ENCODE results near the gene CNTNAP2.

Gene CNTNAP2

DNA sequence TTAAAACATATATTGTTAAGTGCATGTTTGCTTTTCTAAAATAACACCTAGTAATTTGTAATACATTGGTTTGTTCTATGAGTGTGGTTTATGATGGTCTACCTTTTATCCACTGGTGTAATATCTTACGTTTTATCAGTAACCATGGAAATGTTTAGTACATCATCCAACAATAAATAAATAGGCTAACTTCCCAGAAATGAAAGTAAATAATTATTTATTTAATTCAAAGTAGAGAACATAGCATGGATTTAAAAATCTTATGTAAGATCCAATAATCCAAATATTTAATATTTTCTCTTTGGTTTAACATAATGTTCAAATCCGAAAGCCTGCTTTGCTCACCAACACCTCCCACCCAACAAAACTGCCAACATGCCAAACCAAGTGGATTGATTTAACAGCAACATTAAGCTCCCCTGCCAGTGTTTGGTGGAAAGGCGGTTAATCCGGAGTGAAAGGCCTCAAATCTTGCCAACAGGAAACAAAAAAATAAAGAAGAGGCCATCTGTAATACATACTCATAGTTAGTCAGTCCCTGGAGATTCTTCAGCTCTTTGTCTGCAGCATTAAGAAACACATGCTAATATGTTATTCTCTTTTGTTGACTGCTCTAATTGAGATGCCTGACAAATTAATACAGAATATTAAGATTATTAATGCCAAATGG lies 897.8 kb downstream of the CNTNAP2 start:
- H3K9me3 ChIP-seq (replicated peaks in 1 of 11): no peaks in the 10 kb centered on the region
- H3K4me1 ChIP-seq: peaks cover 0 to 7% (median 0%) of the 10 kb centered on the region in 10 experiments; a peak in 4 of 20 replicates
- H3K36me3 ChIP-seq: no peaks in the 10 kb centered on the region
- no peak for TF ChIP-seq Cebpa-rat (IDR thresholded peaks at IDR 0.05)
- H3K27ac ChIP-seq: no peak overlapping the region
- H3K9ac ChIP-seq: no peak overlapping the region
- no peak overlapping the region for H3K4me3 ChIP-seq
- peak overlapping the region in 1 of 11 experiments; percentile 5; a peak in 2 of 22 replicates for H3K4me2 ChIP-seq
- no peaks in the 10 kb centered on the region for H3K27me3 ChIP-seq
- no peaks in the 10 kb centered on the region for H4K20me1 ChIP-seq

DNA sequence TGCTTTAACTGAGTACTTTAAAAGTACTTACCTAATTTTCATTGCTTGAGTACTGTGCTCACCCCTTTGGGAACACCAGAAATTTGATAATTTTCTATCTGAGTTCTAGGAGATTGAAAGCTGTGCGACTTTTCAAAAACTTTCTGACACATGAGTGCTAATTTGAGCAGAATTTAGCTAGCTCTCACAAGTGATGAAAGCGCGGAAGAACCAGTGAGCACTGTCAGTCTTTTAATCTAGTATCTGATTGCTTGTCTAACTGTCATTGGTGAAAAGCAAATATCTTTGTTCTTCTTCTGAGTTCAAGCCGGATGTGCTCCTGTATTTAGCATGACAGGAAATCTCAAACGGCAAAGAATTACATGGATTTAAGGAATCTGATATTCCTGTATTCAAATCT lies 899.4 kb downstream of the CNTNAP2 start:
- Histone ChIP-seq H3K4me3 (no peak overlapping the region), H3K9ac (no peak overlapping the region), H3K27ac (no peak overlapping the region), H4K20me1 (no peaks in the 10 kb centered on the region), H3K4me2 (no peak overlapping the region), H3K27me3 (no peaks in the 10 kb centered on the region), H3K9me3 (replicated peaks in 1 of 11) (no peaks in the 10 kb centered on the region), H3K36me3 (no peaks in the 10 kb centered on the region), H3K4me1 (peaks cover 0 to 7% (median 0%) of the 10 kb centered on the region in 10 experiments; a peak in 4 of 20 replicates)
- TF ChIP-seq Cebpa-rat (IDR thresholded peaks at IDR 0.05): no peak

DNA sequence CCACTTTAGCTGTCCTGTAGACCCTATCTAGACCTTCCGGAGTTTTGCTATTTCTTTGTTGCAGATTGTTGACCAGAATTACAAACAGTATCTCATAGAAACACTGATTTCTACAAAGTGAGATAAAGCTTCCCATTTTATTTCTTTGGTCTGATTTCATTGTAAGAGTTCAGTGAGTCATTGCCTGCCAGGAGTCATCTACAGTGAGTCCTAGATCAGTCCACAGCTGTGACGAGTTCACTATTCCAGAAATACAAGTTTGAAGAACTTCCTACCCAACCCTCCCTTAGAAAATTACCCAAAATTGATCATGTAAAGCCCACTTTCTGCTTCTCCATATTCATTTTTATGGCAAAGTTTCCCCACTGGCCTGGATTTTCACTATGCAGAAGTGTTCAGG lies 905.5 kb downstream of the CNTNAP2 start:
- Histone ChIP-seq H3K27me3 (no peaks in the 10 kb centered on the region), H4K20me1 (no peaks in the 10 kb centered on the region), H3K4me1 (no peaks in the 10 kb centered on the region), H3K9ac (no peak overlapping the region), H3K36me3 (no peaks in the 10 kb centered on the region), H3K4me3 (no peak overlapping the region), H3K9me3 (replicated peaks in 1 of 11) (no peaks in the 10 kb centered on the region), H3K27ac (no peak overlapping the region), H3K4me2 (no peak overlapping the region)
- TF ChIP-seq Cebpa-rat (IDR thresholded peaks at IDR 0.05): no peak

DNA sequence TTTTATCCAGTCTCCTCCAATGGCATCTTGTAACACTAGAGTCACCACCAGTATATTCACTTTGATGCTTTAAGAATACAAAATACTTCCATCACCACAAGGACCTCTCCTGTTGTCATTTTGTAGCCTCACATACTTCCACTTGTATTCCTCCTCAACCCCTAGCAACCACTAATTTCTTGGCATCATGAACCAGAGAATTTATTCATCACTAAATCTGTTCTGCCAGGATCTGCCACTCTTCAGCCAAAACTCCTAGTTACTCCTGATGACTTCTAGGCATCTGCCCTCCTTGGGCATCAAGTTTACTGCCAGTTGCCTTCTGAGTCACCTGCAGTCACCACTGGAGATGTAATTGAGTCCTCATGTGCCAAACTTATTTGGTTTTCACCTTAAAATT lies 906.8 kb downstream of the CNTNAP2 start:
- Histone ChIP-seq H3K4me1 (no peaks in the 10 kb centered on the region), H3K4me3 (no peak overlapping the region), H3K9ac (no peak overlapping the region)

DNA sequence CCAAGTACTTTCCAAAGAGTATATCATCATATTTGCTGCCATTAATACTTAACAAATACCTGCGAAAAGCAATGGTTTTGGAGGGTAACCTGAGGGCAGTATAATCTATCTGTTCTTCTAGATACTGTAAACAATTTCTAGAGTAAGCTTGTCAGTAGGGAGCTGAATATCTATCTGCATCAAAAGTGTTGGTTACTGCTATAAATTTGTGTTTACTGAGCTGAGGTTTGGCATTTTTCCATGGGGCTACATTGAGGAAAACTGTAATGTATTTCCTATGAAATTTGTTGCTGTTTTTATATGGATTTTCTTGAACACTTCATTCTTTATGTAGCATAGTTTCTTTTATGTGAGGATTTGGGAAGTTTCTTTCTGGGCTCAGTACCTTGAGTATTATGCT lies 913.4 kb downstream of the CNTNAP2 start:
- H3K9me3 ChIP-seq (replicated peaks in 1 of 11): no peaks in the 10 kb centered on the region
- no peak for TF ChIP-seq Cebpa-rat (IDR thresholded peaks at IDR 0.05)
- no peaks in the 10 kb centered on the region for H3K36me3 ChIP-seq
- no peak overlapping the region for H3K4me2 ChIP-seq
- no peaks in the 10 kb centered on the region for H3K4me1 ChIP-seq
- no peaks in the 10 kb centered on the region for H4K20me1 ChIP-seq
- no peak overlapping the region for H3K4me3 ChIP-seq
- H3K9ac ChIP-seq: no peak overlapping the region
- H3K27me3 ChIP-seq: no peaks in the 10 kb centered on the region
- H3K27ac ChIP-seq: no peak overlapping the region

More for the DNA sequence above, 906.8 kb downstream of the CNTNAP2 start:
- no peaks in the 10 kb centered on the region for H3K27me3 ChIP-seq
- no peaks in the 10 kb centered on the region for H3K9me3 ChIP-seq (replicated peaks in 1 of 11)
- no peaks in the 10 kb centered on the region for H3K36me3 ChIP-seq
- H4K20me1 ChIP-seq: no peaks in the 10 kb centered on the region
- TF ChIP-seq Cebpa-rat (IDR thresholded peaks at IDR 0.05): no peak
- H3K27ac ChIP-seq: no peak overlapping the region
- H3K4me2 ChIP-seq: no peak overlapping the region

DNA sequence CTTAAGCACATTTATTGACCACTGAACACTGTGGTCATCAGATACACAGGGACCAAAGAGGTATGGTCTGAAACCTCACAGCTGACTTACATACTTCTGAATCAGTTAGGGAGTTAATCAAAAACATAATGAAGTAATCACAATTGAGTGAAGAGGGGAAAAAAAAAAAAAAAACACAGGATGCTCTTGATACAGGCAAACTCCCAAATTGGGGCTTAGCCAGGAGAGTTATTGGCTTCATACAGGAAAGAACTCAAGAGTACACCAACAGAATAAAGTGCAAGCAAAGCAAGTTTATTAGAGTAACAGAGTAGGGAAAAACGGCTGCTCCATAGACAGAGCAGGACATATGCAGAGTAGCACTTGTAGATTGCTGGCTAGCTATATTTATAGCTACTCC lies 917.0 kb downstream of the CNTNAP2 start:
- H3K27ac ChIP-seq: no peak overlapping the region
- no peak overlapping the region for H3K9ac ChIP-seq
- no peaks in the 10 kb centered on the region for H3K27me3 ChIP-seq
- no peak overlapping the region for H3K4me3 ChIP-seq
- H3K9me3 ChIP-seq (replicated peaks in 1 of 11): no peaks in the 10 kb centered on the region
- H3K4me1 ChIP-seq: 0 out of 20 replicates have a peak, but pooled peaks cover 0 to 3% (median 0%) of the 10 kb centered on the region in 10 experiments
- TF ChIP-seq Cebpa-rat (IDR thresholded peaks at IDR 0.05): no peak
- no peaks in the 10 kb centered on the region for H3K36me3 ChIP-seq
- H4K20me1 ChIP-seq: no peaks in the 10 kb centered on the region
- no peak overlapping the region for H3K4me2 ChIP-seq

DNA sequence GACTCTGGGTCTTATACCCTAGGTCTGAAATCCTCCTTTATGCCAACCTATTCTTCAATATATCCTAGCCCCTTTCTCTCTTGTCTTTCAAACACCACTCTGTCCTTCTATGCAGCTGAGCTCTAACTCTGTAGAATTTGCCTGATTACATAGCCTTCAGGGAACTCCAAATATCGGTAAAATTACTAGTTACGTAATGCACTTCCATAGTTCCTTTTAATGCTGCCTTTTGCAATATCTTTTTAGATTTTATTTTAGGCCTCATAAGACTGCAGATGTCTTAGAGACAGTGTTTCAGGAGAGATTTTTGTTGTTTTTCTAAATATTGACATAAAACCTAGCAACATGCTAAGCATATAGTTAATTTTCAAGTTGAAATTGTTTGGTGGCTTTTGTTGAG lies 924.8 kb downstream of the CNTNAP2 start:
- Histone ChIP-seq H3K4me1 (no peaks in the 10 kb centered on the region), H3K4me3 (no peak overlapping the region), H3K4me2 (no peak overlapping the region), H3K36me3 (no peaks in the 10 kb centered on the region), H3K9ac (no peak overlapping the region), H4K20me1 (no peaks in the 10 kb centered on the region), H3K27ac (no peak overlapping the region), H3K27me3 (no peaks in the 10 kb centered on the region), H3K9me3 (replicated peaks in 1 of 11) (no peaks in the 10 kb centered on the region)
- no peak for TF ChIP-seq Cebpa-rat (IDR thresholded peaks at IDR 0.05)

DNA sequence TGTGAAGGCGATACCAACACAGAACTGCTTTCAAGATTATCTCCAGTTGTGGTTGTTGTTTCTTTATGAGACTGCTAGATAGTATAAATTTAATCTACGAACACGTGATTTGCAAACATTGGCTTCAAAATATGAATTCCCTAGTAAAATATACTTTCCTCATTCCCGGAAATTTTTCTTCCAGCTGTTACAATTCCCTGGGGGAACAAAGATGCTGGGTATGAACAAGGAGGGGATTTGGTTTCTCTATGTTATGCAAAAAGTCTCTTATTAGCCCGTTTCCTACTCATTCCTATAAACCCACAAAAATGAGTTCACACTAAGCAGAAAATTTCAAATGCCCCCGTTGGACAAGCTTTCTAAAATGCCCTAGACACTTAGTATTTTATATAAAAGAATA lies 928.3 kb downstream of the CNTNAP2 start:
- no peak overlapping the region for H3K27ac ChIP-seq

DNA sequence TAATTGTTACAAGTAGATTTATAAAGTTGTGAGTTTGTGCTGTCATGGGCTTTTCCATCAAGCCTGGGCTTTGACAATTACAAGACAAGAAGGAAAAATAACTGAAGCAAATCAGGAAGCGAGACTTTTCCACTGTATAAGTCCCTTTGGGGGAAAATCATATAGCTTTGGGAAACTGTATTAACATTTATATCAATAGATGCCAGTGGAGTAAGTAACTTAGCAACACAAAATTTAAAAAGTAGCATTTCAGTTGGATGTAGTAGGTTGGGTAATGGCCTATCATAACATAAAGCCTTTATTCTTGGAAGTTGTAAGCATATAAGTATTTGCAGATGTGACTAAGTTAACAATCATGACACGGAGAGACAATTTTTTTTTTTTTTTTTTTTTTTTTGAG lies 931.1 kb downstream of the CNTNAP2 start:
- Histone ChIP-seq H4K20me1 (no peaks in the 10 kb centered on the region), H3K27ac (no peak overlapping the region), H3K4me3 (no peak overlapping the region), H3K9ac (no peak overlapping the region), H3K4me1 (peaks cover 0 to 1% (median 0%) of the 10 kb centered on the region in 10 experiments; a peak in 3 of 20 replicates), H3K9me3 (replicated peaks in 1 of 11) (no peaks in the 10 kb centered on the region), H3K36me3 (no peaks in the 10 kb centered on the region), H3K27me3 (no peaks in the 10 kb centered on the region), H3K4me2 (no peak overlapping the region)
- TF ChIP-seq Cebpa-rat (IDR thresholded peaks at IDR 0.05): no peak

More for the DNA sequence above, 928.3 kb downstream of the CNTNAP2 start:
- Histone ChIP-seq H3K27me3 (no peaks in the 10 kb centered on the region), H3K4me3 (no peak overlapping the region), H3K4me2 (no peak overlapping the region), H3K4me1 (no peaks in the 10 kb centered on the region), H3K9ac (no peak overlapping the region), H3K9me3 (replicated peaks in 1 of 11) (no peaks in the 10 kb centered on the region), H4K20me1 (no peaks in the 10 kb centered on the region), H3K36me3 (no peaks in the 10 kb centered on the region)
- TF ChIP-seq Cebpa-rat (IDR thresholded peaks at IDR 0.05): no peak

DNA sequence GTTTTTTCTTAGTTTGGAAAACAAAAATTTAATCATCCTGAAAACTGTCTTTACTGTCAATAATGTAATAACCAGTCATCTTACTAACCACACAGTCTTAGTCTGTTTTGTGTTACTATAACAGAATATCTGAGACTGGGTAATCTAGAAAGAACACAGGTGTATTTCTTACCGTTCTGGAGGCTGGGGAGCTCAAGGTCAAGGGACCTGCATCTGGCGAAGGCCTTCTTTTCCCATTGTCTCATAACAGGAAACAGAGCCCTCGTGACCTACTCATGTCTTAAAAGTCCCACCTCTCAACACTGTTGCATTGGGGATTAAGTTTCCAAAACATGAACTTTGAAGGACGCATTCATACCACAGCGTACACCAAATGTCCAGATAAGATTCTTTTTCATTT lies 932.3 kb downstream of the CNTNAP2 start:
- Histone ChIP-seq H4K20me1 (no peaks in the 10 kb centered on the region), H3K27ac (no peak overlapping the region), H3K27me3 (no peaks in the 10 kb centered on the region), H3K36me3 (no peaks in the 10 kb centered on the region), H3K4me1 (peaks cover 0 to 13% (median 5%) of the 10 kb centered on the region in 10 experiments; a peak in 13 of 20 replicates), H3K4me2 (no peak overlapping the region), H3K9me3 (replicated peaks in 1 of 11) (no peaks in the 10 kb centered on the region), H3K9ac (no peak overlapping the region), H3K4me3 (no peak overlapping the region)
- no peak for TF ChIP-seq Cebpa-rat (IDR thresholded peaks at IDR 0.05)

Measured in BLaER1 treated with 17β-estradiol and CSF1 and Interleukin-3, amounts not matched to agents 10 nM and 100 nM (cell line).